Measurements from ENCODE around the gene LOXL3.

LOXL3 gene

GRCh38 chr2:74512744-74513604 is 40.8 kb downstream of the LOXL3 start:
- no peaks in the 10 kb centered on the region for H3K36me3 ChIP-seq
- H3K9me3 ChIP-seq: no peaks in the 10 kb centered on the region
- no peak for TF ChIP-seq CTCF (IDR thresholded peaks at IDR 0.05)
- peaks cover 34 to 37% of the 10 kb centered on the region in 2 experiments for H3K4me1 ChIP-seq (ENCODE audit: control insufficient read depth in 1 of 2, insufficient read depth in 1 of 2, low read depth in 1 of 2, low read length in 1 of 2)
- H3K4me3 ChIP-seq (ENCODE audit: low read depth in 1 of 2, low read length in 1 of 2): no peak overlapping the region
- no peak overlapping the region for H3K27ac ChIP-seq
- peaks cover 100% of the 10 kb centered on the region for H3K27me3 ChIP-seq

GRCh38 chr2:74511104-74511989 is 42.4 kb downstream of the LOXL3 start:
- H3K4me1 ChIP-seq (ENCODE audit: control insufficient read depth in 1 of 2, insufficient read depth in 1 of 2, low read depth in 1 of 2, low read length in 1 of 2): peaks cover 40 to 44% of the 10 kb centered on the region in 2 experiments
- no peaks in the 10 kb centered on the region for H3K9me3 ChIP-seq
- H3K27me3 ChIP-seq: peaks cover 83% of the 10 kb centered on the region
- no peak for TF ChIP-seq CTCF (IDR thresholded peaks at IDR 0.05)
- H3K36me3 ChIP-seq: no peaks in the 10 kb centered on the region
- H3K4me3 ChIP-seq (ENCODE audit: low read depth in 1 of 2, low read length in 1 of 2): no peak overlapping the region
- no peak overlapping the region for H3K27ac ChIP-seq

- Histone ChIP-seq H3K4me3 (ENCODE audit: low read depth in 1 of 2, low read length in 1 of 2) (no peak overlapping the region), H3K36me3 (peaks cover 8% of the 10 kb centered on the region)
These were observed 43.5 kb downstream of the LOXL3 start for GRCh38 chr2:74510272-74510671.

GRCh38 chr2:74507926-74508520 is 45.7 kb downstream of the LOXL3 start:
- H3K27ac ChIP-seq: peak overlapping the region; percentile 98
- H3K36me3 ChIP-seq: peaks cover 13% of the 10 kb centered on the region
- H3K4me1 ChIP-seq (ENCODE audit: control insufficient read depth in 1 of 2, insufficient read depth in 1 of 2, low read depth in 1 of 2, low read length in 1 of 2): peaks cover 26 to 34% of the 10 kb centered on the region in 2 experiments
- no peaks in the 10 kb centered on the region for H3K9me3 ChIP-seq
- H3K27me3 ChIP-seq: peaks cover 76% of the 10 kb centered on the region
- TF ChIP-seq CTCF (IDR thresholded peaks at IDR 0.05): no peak
- H3K4me3 ChIP-seq (ENCODE audit: low read depth in 1 of 2, low read length in 1 of 2): peak overlapping the region; percentile 85 to 97

More at GRCh38 chr2:74510272-74510671, 43.5 kb downstream of the LOXL3 start:
- Histone ChIP-seq H3K27me3 (peaks cover 76% of the 10 kb centered on the region), H3K9me3 (no peaks in the 10 kb centered on the region), H3K4me1 (ENCODE audit: control insufficient read depth in 1 of 2, insufficient read depth in 1 of 2, low read depth in 1 of 2, low read length in 1 of 2) (peaks cover 34 to 42% of the 10 kb centered on the region in 2 experiments), H3K27ac (no peak overlapping the region)
- no peak for TF ChIP-seq CTCF (IDR thresholded peaks at IDR 0.05)

GRCh38 chr2:74507145-74507925 is 46.4 kb downstream of the LOXL3 start, which contains the start of gene PCGF1:
TSS of gene PCGF1 (minus strand) at chr2:74507695. CDS start at chr2:74507668, 27 bp downstream.
- Histone ChIP-seq H3K9me3 (no peaks in the 10 kb centered on the region), H3K4me1 (ENCODE audit: control insufficient read depth in 1 of 2, insufficient read depth in 1 of 2, low read depth in 1 of 2, low read length in 1 of 2) (peaks cover 33 to 41% of the 10 kb centered on the region in 2 experiments), H3K4me3 (ENCODE audit: low read depth in 1 of 2, low read length in 1 of 2) (peak within 1 kb of the TSS; percentile 85 to 97), H3K27me3 (peaks cover 76% of the 10 kb centered on the region), H3K27ac (peak within 1 kb of the TSS; percentile 98), H3K36me3 (peaks cover 13% of the 10 kb centered on the region)
- TF ChIP-seq CTCF (IDR thresholded peaks at IDR 0.05): no peak
